Measurements from ENCODE around the gene EID2. TPM values are rescaled to one million over a fixed set of nuclear protein-coding genes. Genes with fewer than 3 reads are reported as not detected.

The EID2 gene
- total and polyA plus RNA-seq, 2 of the 13 experiments (the other 11 are each of a cell fraction or from before 2014, with no cell fraction given), result 3.7 to 14.1 TPM

DNA sequence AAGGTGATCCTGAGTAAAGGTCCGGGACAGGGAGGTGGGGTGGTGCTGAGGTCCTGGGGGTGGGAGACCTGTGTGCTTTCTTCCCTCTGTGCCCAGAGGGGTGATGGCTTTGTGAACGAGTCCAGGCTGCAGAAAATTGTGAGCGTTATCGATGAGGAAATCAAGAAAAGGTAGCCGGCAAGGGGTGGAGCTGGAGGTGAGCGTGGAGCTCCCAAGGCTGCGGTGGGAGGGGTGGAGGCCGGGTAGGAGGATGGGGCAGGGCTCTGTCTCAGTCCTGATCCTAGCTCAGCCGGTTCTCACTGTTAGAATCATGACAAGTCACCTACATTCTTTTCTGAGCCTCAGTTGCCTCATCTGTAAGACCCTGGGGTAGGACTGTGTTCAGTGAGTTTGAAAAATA lies 21.0 kb downstream of the EID2 start:
- Histone ChIP-seq H4K20me1 (ENCODE audit: insufficient read depth, low read length) (no peaks in the 10 kb centered on the region), H2AFZ (ENCODE audit: low read length) (no peak overlapping the region), H3K36me3 (replicated peaks in 1 of 2; ENCODE audit: control insufficient read depth in 1 of 2, insufficient read depth in 2 of 2, low read length in 2 of 2) (no peaks in the 10 kb centered on the region), H3K4me2 (ENCODE audit: low read depth, low read length) (peak overlapping the region; percentile 24; the same call in 1 of the 2 replicates), H3K79me2 (ENCODE audit: insufficient read depth, low read length) (no peaks in the 10 kb centered on the region), H3K27me3 (ENCODE audit: control insufficient read depth in 1 of 2, insufficient read depth in 2 of 2, low read length in 2 of 2) (peaks cover 1 to 26% of the 10 kb centered on the region in 2 experiments; a peak in 4 of 5 replicates), H3K9ac (ENCODE audit: insufficient read depth, low read depth, low read length) (no peak overlapping the region), H3K4me1 (ENCODE audit: insufficient read depth, low read length) (peaks cover 32% of the 10 kb centered on the region), H3K27ac (ENCODE audit: extremely low read length, insufficient read depth, low read length) (no peak overlapping the region), H3K4me3 (replicated peaks in 1 of 3; ENCODE audit: insufficient read depth in 1 of 3, low read depth in 2 of 3, low read length in 3 of 3) (no peak overlapping the region), H3K9me3 (ENCODE audit: low read length) (no peaks in the 10 kb centered on the region)
- BruUV-seq (replicated peaks), result no TSS peak
- TF ChIP-seq, protein P1, sequence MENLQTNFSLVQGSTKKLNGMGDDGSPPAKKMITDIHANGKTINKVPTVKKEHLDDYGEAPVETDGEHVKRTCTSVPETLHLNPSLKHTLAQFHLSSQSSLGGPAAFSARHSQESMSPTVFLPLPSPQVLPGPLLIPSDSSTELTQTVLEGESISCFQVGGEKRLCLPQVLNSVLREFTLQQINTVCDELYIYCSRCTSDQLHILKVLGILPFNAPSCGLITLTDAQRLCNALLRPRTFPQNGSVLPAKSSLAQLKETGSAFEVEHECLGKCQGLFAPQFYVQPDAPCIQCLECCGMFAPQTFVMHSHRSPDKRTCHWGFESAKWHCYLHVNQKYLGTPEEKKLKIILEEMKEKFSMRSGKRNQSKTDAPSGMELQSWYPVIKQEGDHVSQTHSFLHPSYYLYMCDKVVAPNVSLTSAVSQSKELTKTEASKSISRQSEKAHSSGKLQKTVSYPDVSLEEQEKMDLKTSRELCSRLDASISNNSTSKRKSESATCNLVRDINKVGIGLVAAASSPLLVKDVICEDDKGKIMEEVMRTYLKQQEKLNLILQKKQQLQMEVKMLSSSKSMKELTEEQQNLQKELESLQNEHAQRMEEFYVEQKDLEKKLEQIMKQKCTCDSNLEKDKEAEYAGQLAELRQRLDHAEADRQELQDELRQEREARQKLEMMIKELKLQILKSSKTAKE (CRISPR knock-in tag; IDR thresholded peaks at IDR 0.05; ENCODE audit: borderline replicate concordance), result no peak
- no peak for TF ChIP-seq NFE2L1 (CRISPR knock-in tag; IDR thresholded peaks at IDR 0.05; ENCODE audit: borderline replicate concordance)
- TF ChIP-seq ZSCAN29 (CRISPR knock-in tag; conservative IDR thresholded peaks at IDR 0.05), result no peak
- TF ChIP-seq NFIC (IDR thresholded peaks at IDR 0.05; ENCODE audit: low read length), result no peak
- TF ChIP-seq TEAD3 (CRISPR knock-in tag; optimal IDR thresholded peaks at IDR 0.05; ENCODE audit: borderline replicate concordance), result no peak
- TF ChIP-seq, protein P2, sequence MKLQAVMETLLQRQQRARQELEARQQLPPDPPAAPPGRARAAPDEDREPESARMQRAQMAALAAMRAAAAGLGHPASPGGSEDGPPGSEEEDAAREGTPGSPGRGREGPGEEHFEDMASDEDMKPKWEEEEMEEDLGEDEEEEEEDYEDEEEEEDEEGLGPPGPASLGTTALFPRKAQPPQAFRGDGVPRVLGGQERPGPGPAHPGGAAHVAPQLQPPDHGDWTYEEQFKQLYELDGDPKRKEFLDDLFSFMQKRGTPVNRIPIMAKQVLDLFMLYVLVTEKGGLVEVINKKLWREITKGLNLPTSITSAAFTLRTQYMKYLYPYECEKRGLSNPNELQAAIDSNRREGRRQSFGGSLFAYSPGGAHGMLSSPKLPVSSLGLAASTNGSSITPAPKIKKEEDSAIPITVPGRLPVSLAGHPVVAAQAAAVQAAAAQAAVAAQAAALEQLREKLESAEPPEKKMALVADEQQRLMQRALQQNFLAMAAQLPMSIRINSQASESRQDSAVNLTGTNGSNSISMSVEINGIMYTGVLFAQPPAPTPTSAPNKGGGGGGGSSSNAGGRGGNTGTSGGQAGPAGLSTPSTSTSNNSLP (IDR thresholded peaks at IDR 0.05; ENCODE audit: low read depth, low read length), result no peak
- TF ChIP-seq JUNB (CRISPR knock-in tag; IDR thresholded peaks at IDR 0.05; ENCODE audit: borderline replicate concordance), result no peak
- no peak for FAIRE-seq
- ATAC-seq, result no peak
- in situ Hi-C loops (cut with HindIII; ENCODE audit: extremely low pct_ligation_motif_present, low pct_unique_long_range_greater_than_20kb), result no loop called here
- intact Hi-C loops (cut with micrococcal nuclease; ENCODE audit: unreplicated experiment), result no loop called here
- CTCF ChIA-PET (ENCODE audit: low intra/inter-chr PET ratio, low total read pairs), result no interaction called here
- no peak for DNase-seq (ENCODE audit: low spot score)
- WGBS (ENCODE audit: low lambda C conversion rate), result 35% methylated on average over 9 of the region's 9 CpGs
- POLR2A ChIA-PET, result no interaction called here

Measured in HepG2 (cell line).